CD4-positive, alpha-beta T cell treated with Interleukin-17A for 1 hour (primary cell): Measurements from ENCODE around the gene ANKRD11.

Source experiments
- DNase-seq: peaks from one replicate; pipeline ENCODE4 v3.0.0-alpha.2; 2020

The ANKRD11 gene

DNA sequence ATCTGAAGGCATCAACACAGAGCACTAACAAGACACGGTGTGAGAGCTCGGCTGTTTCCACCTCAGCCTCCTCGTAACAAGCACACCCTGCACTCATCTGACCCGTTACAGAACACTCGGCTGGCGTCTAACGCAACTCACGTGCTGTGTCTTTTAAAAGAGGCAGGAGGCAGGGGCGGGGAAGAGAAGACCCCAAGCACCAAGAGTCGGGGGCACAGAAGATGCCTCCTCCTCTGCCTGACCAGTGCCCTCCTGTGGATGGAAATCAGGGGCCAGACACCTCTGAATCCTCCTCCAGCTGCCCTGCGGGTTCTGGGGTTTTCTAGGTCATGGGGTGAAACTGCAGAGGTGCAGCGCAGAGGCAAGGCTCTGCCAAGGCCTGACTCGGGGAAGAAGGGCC, 198.6 kb downstream of the ANKRD11 start:
- DNase-seq = no peak

GRCh38 chr16:89291363-89291762, 199.0 kb downstream of the ANKRD11 start:
- no peak for DNase-seq

GRCh38 chr16:89290887-89291286, 199.5 kb downstream of the ANKRD11 start:
- DNase-seq = no peak

GRCh38 chr16:89290472-89290871, 199.9 kb downstream of the ANKRD11 start:
- DNase-seq = no peak

DNA sequence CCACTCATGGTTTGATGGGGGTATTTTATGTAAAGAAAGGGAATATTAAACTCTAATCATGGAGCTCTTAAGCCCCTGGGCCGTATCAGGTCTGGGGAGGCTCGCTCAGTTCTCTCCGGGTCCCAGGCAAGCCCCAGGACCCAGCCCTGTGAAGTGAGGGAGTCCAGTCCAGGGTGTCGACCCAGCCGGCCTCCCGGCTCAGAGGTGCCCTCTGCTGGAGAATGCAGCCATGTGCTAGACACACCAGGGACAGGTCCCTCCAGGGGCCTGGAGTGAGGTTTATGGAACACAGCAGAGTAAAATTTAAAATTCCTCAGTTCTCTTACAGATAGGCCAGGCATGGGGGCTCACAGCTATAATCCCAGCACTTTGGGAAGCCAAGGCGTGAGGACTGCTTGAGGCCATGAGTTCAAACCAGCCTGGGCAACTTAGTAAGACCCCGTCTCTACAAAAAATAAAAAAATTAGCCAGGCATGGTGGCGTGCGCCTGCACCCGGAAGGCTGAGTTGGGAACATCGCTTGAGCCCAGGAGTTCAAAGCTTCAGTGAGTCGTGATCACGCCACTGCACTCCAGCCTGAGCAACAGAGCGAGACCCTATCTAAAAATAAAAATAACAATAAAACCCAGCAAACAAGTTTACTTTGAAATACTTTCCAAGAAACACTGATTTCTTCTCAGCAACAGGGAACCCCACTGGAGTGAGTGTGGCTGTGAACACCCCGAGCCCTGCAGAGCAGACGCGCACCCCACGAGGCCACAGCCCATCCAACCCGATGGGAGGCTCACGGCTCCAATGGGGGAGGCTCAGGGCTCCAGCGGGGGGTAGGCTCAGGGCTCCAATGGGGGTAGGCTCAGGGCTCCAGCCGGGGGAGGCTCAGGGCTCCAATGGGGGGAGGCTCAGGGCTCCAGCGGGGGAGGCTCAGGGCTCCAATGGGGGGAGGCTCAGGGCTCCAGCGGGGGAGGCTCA, 200.6 kb downstream of the ANKRD11 start:
- peak; percentile 73 for DNase-seq

DNA sequence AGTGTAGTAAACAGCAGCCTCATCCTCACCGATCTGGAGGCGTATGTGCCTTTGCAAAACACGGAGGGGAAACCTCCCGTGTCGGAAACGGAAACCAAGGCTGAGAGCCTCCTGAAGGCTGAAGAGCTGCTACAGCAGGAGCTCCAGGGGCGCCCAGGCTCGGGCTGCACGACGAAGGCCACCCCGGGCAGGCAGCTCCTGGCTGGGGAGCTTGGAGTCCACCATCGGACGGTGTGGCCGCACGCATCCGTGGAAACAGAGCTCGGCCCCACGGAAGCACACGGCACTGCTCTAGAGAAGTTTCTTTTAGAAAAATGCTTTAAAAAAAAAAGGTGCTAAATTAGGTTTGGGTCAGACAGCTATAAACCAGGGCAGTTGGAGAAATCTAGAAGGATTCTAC, 201.4 kb downstream of the ANKRD11 start:
- DNase-seq = no peak

DNA sequence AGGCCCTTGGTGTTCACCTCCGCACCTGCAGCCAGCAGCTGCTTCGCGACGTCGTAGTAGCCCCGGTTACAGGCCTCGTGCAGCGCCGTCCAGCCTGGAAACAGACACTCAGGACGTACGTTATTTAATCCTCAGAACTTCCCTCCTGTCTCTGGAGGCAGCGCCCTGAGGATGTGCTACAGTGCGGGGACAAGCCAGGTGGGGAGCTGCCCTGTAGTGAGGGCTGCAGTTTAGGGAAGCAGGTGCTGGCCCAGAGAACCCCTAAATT, 201.8 kb downstream of the ANKRD11 start:
- DNase-seq = no peak

- DNase-seq = no peak
Observed at GRCh38 chr16:89287777-89288576, 202.4 kb downstream of the ANKRD11 start.

GRCh38 chr16:89286096-89286495, 204.3 kb downstream of the ANKRD11 start:
- DNase-seq = no peak

- no peak for DNase-seq
Observed at GRCh38 chr16:89285381-89285780, 205.0 kb downstream of the ANKRD11 start.

GRCh38 chr16:89283449-89283848, 206.9 kb downstream of the ANKRD11 start:
- no peak for DNase-seq

- DNase-seq = no peak
Observed at GRCh38 chr16:89282523-89282922, 207.8 kb downstream of the ANKRD11 start.

DNA sequence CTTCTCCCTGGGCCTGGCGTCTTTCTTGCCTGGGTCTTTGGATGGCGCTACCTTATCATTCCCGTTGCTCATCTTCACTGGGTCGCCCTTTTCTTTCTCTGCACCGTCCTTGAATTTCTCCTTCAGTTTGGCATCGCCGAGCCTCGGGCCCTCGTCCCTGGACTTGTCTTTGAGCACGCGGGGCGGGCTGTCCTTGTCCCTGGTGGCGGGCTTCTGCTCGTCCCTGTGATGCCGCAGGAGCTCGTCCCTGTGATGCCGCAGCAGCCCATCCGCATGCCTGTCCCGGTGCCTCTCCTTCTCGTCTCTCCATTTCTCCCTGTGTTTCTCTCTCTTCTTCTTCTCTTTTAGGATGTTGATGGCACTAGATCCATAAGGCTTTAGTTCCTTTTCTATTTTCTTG, 208.5 kb downstream of the ANKRD11 start:
- DNase-seq = no peak

GRCh38 chr16:89281189-89281577, 209.2 kb downstream of the ANKRD11 start:
- no peak for DNase-seq

- no peak for DNase-seq
Observed at GRCh38 chr16:89280546-89281188, 209.7 kb downstream of the ANKRD11 start.

- no peak for DNase-seq
Observed at GRCh38 chr16:89279666-89280481, 210.5 kb downstream of the ANKRD11 start.

DNA sequence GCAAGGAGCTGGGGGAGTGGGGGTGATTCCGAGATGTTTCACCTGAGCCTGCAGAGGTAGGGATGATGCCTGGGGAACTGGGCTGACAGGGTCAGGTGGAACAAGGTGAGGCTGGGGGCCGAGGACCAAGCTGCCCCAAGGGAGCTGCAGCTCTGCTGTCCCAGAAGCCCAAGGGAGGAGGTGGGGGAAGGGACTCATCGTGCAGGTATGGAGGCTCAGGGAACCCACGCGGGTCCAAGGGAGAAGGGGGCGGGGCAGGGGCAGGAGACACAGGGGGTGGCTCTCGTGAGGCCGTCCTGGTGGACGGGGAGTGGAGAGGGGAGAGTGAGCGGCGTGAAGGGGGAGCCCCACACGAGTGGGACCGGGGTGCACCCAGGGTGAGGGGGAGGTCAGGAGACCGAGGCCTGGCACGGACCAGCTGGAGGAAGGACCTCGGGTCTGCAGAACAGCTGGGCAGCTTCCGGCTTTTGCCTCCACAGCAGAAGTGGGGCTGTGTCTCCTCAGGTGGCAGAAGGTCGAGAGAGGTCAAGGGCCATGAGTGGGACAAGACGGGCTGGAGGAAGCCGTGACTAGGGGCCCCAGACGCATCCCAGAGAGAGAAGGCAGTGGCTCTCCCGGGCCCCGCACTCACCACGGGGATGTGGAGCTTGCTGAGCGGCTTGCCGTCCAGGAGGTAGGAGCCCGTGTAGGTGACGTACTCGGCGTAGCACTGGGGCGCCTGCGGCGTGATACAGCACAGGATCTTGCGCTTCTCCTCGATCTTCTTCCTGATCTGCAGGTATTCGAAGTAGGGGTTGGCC, 211.7 kb downstream of the ANKRD11 start:
- no peak for DNase-seq

DNA sequence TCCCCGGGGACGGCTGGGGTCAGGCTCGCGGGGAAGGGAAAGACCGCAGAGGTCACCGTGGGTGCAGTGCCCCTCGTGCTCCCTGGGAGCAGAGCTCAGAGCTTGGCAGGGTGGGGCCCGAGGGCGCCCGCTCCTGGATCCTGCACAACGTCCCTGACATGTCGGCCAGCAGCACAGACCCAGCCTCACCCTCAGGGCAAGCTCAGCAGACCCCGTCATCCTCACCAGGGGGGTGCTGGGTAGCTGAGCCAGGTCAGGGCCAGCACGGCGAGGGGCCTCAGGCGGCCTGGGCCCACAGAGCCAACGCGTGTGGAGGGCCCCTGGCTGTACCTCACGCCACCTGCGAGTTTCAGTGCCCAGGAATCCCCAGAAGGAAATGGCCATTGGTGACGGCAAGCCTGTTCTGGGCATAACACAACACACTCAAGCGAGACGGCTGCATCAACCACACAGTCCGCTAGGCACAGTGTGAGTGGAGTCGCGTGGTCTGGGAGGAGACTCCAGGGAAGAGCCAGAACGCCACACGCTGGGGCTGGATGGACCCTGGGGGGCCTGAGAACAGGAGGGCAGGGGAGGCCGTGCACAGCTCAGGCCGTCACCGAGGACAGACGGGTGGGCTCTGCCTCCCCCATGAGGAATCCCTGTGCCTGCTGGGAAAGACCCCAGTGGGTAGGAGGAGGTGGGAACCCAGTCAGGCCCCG, 212.6 kb downstream of the ANKRD11 start:
- no peak for DNase-seq

DNA sequence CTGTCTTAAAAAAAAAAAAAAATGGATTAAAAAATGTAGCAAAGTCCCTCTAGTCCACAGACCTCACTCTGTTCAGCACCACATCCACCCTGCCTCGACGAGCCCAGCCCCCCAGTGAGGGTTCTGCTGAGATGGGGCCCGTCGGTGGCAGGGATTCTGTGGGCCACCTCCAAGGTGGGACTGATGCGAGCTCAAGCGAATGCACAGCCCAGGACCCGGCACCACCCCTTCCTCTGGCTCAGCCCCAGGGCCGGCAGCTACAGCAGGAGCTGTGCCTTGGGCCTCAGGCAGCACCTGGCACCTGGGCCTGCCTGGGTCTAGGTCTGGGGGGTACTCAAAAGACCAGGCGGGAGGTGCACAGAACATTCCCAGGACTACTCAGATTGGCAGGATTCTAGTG, 213.3 kb downstream of the ANKRD11 start:
- DNase-seq = no peak

- no peak for DNase-seq
Observed at GRCh38 chr16:89275837-89276720, 214.3 kb downstream of the ANKRD11 start.
